Spleen (tissue), 7 donors: ENCODE measurements around the gene HPDL.
"Not testable (repeated sequence)": the region's sequence is repeated elsewhere in the genome, so short reads cannot be mapped to it uniquely, and the experiment has no call there.

ENCODE experiments used
- CTCF ChIP-seq, 11 experiments: fragments of 200-600 bp in 7 of 11; fragments of 450-650 bp in 4 of 11; sonication (generic) in 4 of 11; IDR thresholded peaks in 8 of 11; conservative IDR thresholded peaks in 3 of 11; 1 replicate in 7 of 11; 2 replicates in 4 of 11; pipeline versions ENCODE4 v1.4.0 to v1.8.0; 2016 to 2021; ENCODE audit warnings: antibody characterized with exemption in 11 of 11, inconsistent platforms in 4 of 11, mild to moderate bottlenecking in 1 of 11
- POLR2A ChIP-seq, 3 donors: fragments of 450-650 bp; IDR thresholded peaks; one replicate each; pipeline ENCODE4 v1.5.1; 2017; ENCODE audit warnings: antibody characterized with exemption in 3 of 3, mild to moderate bottlenecking in 1 of 3
- donor health status: DM: no; HTN: no; CAD: no; lungs with moderate emphysema.
- donor health status: DM: no; HTN: no; CAD: no.
- donor health status: DM: no; HTN: no; CAD: no.

- peak in 1 of 11 experiments; percentile 18 for TF ChIP-seq CTCF (IDR thresholded peaks at IDR 0.05 in 8 of 11, conservative IDR thresholded peaks at IDR 0.05 in 3 of 11)
- TF ChIP-seq POLR2A (IDR thresholded peaks at IDR 0.05) = not testable (repeated sequence)
Measured at GRCh38 chr1:45360981-45361380, 34.3 kb downstream of the HPDL start.
